Spleen (tissue), 11 donors: ENCODE measurements around the gene KCNQ1. TPM values are rescaled to one million over a fixed set of nuclear protein-coding genes. Genes with fewer than 3 reads are reported as not detected.

Source experiments
- DNase-seq: peaks from one replicate; pipeline ENCODE4 v3.0.0-alpha.2; 2020
- H3K27ac ChIP-seq, 8 donors: fragments of 200-600 bp; sonication (generic) in 7 of 8; 1 replicate in 4 of 8; 2 replicates in 4 of 8; pipeline versions ENCODE4 v1.5.0 to v1.8.0; 2016 to 2021; ENCODE audit warnings: inconsistent platforms in 4 of 8, mild to moderate bottlenecking in 4 of 8, moderate library complexity in 1 of 8
- H3K27me3 ChIP-seq, 7 donors: fragments of 200-600 bp; sonication (generic) in 6 of 7; replicated peaks in 1 of 7; 1 replicate in 4 of 7; 2 replicates in 3 of 7; pipeline versions ENCODE4 v1.5.0 to v1.8.0; 2016 to 2021; ENCODE audit warnings: inconsistent platforms in 3 of 7, mild to moderate bottlenecking in 1 of 7
- H3K36me3 ChIP-seq, 6 donors: fragments of 200-600 bp; sonication (generic) in 5 of 6; 1 replicate in 4 of 6; 2 replicates in 2 of 6; pipeline versions ENCODE4 v1.5.0 to v1.8.0; 2016 to 2021; ENCODE audit warnings: inconsistent platforms in 2 of 6
- H3K4me1 ChIP-seq, 6 donors: fragments of 200-600 bp; sonication (generic) in 5 of 6; 1 replicate in 3 of 6; 2 replicates in 3 of 6; pipeline versions ENCODE4 v1.5.0 to v1.8.0; 2016 to 2021; ENCODE audit warnings: inconsistent platforms in 3 of 6
- H3K4me3 ChIP-seq, 8 donors: fragments of 200-600 bp; sonication (generic) in 7 of 8; 1 replicate in 4 of 8; 2 replicates in 4 of 8; pipeline versions ENCODE4 v1.5.0 to v1.8.0; 2016 to 2021; ENCODE audit warnings: inconsistent platforms in 4 of 8, mild to moderate bottlenecking in 4 of 8, moderate library complexity in 2 of 8
- H3K9me3 ChIP-seq, 8 donors: fragments of 200-600 bp; sonication (generic) in 7 of 8; 1 replicate in 4 of 8; 2 replicates in 4 of 8; pipeline versions ENCODE4 v1.5.0 to v1.8.0; 2016 to 2021; ENCODE audit warnings: inconsistent platforms in 4 of 8
- CTCF ChIP-seq, 11 experiments: fragments of 200-600 bp in 7 of 11; fragments of 450-650 bp in 4 of 11; sonication (generic) in 4 of 11; IDR thresholded peaks in 8 of 11; conservative IDR thresholded peaks in 3 of 11; 1 replicate in 7 of 11; 2 replicates in 4 of 11; pipeline versions ENCODE4 v1.4.0 to v1.8.0; 2016 to 2021; ENCODE audit warnings: antibody characterized with exemption in 11 of 11, inconsistent platforms in 4 of 11, mild to moderate bottlenecking in 1 of 11
- POLR2A ChIP-seq, 3 donors: fragments of 450-650 bp; IDR thresholded peaks; one replicate each; pipeline ENCODE4 v1.5.1; 2017; ENCODE audit warnings: antibody characterized with exemption in 3 of 3, mild to moderate bottlenecking in 1 of 3
- POLR2AphosphoS5 ChIP-seq, 3 donors: sonication (generic); formaldehyde crosslinking; IDR thresholded peaks; one replicate each; pipeline ENCODE4 v1.5.1; 2017; ENCODE audit warnings: antibody characterized with exemption in 3 of 3
- WGBS, 5 donors: extraction: QIAGEN DNeasy Blood & Tissue Kit in 3 of 5; methylation state at CpG; one replicate each; pipeline versions ENCODE4 v1.1.5 to v1.1.7; 2013 to 2018; 5-methylcytosine and 5-hydroxymethylcytosine counted together
- intact Hi-C: fragments of 100-400 bp; cut with DNase I; formaldehyde crosslinking; loops from one replicate; pipeline ENCODE4 v1.15.0; 2023; ENCODE audit warnings: low total_unique reads
- polyA plus RNA-seq, 3 donors: library from polyadenylated mRNA; stranded (reverse); fragments of 200-250 nt; gene quantifications; one replicate each; pipeline ENCODE4 v1.2.1, GENCODE V29; 2013
- total RNA-seq, 7 donors: library from RNA; depleted of rRNA in 3 of 7; stranded (reverse); fragments of >200 nt in 3 of 7; fragmentation: NEBNext Ultra II Directional in 4 of 7; extraction: Animal tissue kit (Norgen Biotek cat#: 25700) in 4 of 7; gene quantifications; one replicate each; pipeline versions ENCODE4 v1.1.0 to v1.2.1, GENCODE V29; 2016 to 2021
- donor health status: healthy with polysubstance abuse.
- donor health status: DM: no; HTN: no; CAD: no; lungs with moderate emphysema.
- donor health status: DM: no; HTN: no; CAD: no.
- donor health status: Bipolar disorder and iron deficiency.
- donor health status: healthy.
- donor health status: DM: no; HTN: no; CAD: no.
- donor health status: DM: yes; HTN: yes; CAD: no.

KCNQ1 gene
- total and polyA plus RNA-seq, 10 donors = 3.3 to 21.6 (median 13.5) TPM

GRCh38 chr11:2890466-2891294 is 445.9 kb downstream of the KCNQ1 start:
- peak overlapping the region in 3 of 8 donors; percentile 70 to 89 (median 84) for H3K27ac ChIP-seq
- peaks cover 0 to 8% (median 0%) of the 10 kb centered on the region in 7 donors for H3K27me3 ChIP-seq
- TF ChIP-seq POLR2AphosphoS5 (IDR thresholded peaks at IDR 0.05) (peak in 2 of 3 donors; percentile 51 to 64), CTCF (IDR thresholded peaks at IDR 0.05 in 8 of 11, conservative IDR thresholded peaks at IDR 0.05 in 3 of 11) (no peak)
- intact Hi-C loops = loop anchor here (2.0 kb wide), 1 partner anchor 462 kb away; no protein-coding TSS in a partner anchor
- no peak overlapping the region for H3K4me3 ChIP-seq
- H3K36me3 ChIP-seq = no peaks in the 10 kb centered on the region
- H3K9me3 ChIP-seq = no peaks in the 10 kb centered on the region
- DNase-seq = no peak
- 73 to 80% (median 78%) methylated on average over 8 to 28 of the region's 28 CpGs for WGBS, 5 donors
- peaks cover 14 to 61% (median 44%) of the 10 kb centered on the region in 6 donors for H3K4me1 ChIP-seq

DNA sequence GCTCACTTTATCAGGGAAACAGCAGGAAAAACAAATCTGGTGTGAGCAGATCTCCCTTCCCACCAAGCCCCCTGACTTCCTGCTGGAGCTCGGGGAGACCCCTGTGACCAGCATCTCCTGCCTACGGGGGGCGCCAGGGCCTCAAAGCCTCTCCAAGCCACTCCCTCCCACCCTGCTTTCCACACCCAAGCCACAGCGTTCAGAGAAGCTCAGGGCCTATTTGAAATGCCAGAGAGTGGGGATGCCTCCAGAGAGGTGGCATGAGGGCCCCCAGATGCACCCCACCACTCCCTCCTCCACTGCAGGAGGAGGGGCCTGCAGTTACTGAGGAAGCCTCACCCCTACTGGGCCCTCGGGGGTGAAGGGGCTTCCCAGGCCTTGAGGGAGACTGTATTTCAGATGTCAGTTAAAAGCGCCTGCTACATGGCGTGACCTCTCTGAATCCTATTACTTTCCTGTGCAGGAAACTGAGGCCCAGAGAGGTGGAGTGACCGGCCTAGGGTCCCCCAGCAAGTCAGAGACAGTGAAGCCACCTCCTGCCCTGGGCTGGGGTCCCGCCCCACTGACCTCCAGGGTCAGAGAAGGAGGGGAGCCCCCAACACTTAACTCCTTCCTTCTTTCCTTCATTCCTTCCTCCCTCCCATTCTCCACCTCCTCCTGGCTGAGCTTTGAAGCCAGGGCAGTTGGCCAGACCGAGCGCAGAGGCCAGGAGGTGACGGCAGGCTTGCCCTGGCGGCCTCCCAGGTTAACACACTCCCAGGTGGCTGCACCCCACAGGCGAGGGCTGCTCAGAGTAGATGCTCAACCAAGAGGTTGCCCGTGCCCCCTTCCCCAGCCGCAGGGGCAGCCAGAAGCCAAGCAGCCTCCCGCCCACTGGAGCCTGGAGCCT is 446.8 kb downstream of the KCNQ1 start:
- Histone ChIP-seq H3K27ac (peak overlapping the region; percentile 67 to 89 (median 74)), H3K9me3 (no peaks in the 10 kb centered on the region), H3K4me3 (peak overlapping the region; percentile 34 to 73 (median 42)), H3K36me3 (no peaks in the 10 kb centered on the region), H3K4me1 (peaks cover 10 to 56% (median 39%) of the 10 kb centered on the region in 6 donors), H3K27me3 (peaks cover 0 to 2% (median 0%) of the 10 kb centered on the region in 7 donors)
- no peak for DNase-seq
- intact Hi-C loops = loop anchor here (2.0 kb wide), 1 partner anchor 463 kb away; no protein-coding TSS in a partner anchor
- TF ChIP-seq POLR2AphosphoS5 (IDR thresholded peaks at IDR 0.05) = no peak
- no peak for TF ChIP-seq CTCF (IDR thresholded peaks at IDR 0.05 in 8 of 11, conservative IDR thresholded peaks at IDR 0.05 in 3 of 11)
- TF ChIP-seq POLR2A (IDR thresholded peaks at IDR 0.05) = no peak
- WGBS, 5 donors = 36 to 50% (median 43%) methylated on average over 13 to 17 of the region's 17 CpGs

- peak; percentile 90 for DNase-seq
- Histone ChIP-seq H3K4me3 (peak overlapping the region; percentile 34 to 73 (median 42)), H3K4me1 (peaks cover 10 to 51% (median 35%) of the 10 kb centered on the region in 6 donors), H3K9me3 (no peaks in the 10 kb centered on the region), H3K36me3 (no peaks in the 10 kb centered on the region), H3K27ac (peak overlapping the region; percentile 67 to 89 (median 74)), H3K27me3 (no peaks in the 10 kb centered on the region)
- TF ChIP-seq CTCF (IDR thresholded peaks at IDR 0.05 in 8 of 11, conservative IDR thresholded peaks at IDR 0.05 in 3 of 11) = peak; percentile 83 to 96 (median 93)
- no peak for TF ChIP-seq POLR2A (IDR thresholded peaks at IDR 0.05)
- peak; percentile 51 to 77 (median 66) for TF ChIP-seq POLR2AphosphoS5 (IDR thresholded peaks at IDR 0.05)
- intact Hi-C loops = no loop called here
- WGBS, 5 donors = 0 to 1% (median 1%) methylated on average over 30 to 34 of the region's 34 CpGs
Measured at GRCh38 chr11:2892215-2892966, 447.6 kb downstream of the KCNQ1 start.
